HG03064 (cell line): ENCODE data around the gene SERPINF2.
"Not testable (repeated sequence)": the region's sequence is repeated elsewhere in the genome, so short reads cannot be mapped to it uniquely, and the experiment has no call there.

Source experiments
- ATAC-seq: cut with Tn5 transposase; IDR thresholded peaks from one replicate; pipeline ENCODE4 v1.9.1; 2021; ENCODE audit warnings: low read depth; ENCODE audit not compliant: unreplicated experiment

The SERPINF2 gene

GRCh38 chr17:1733759-1734158, 8.9 kb upstream of the SERPINF2 start:
- no peak for ATAC-seq

- ATAC-seq = no peak
Observed at GRCh38 chr17:1735418-1735817, 7.3 kb upstream of the SERPINF2 start.

- ATAC-seq = no peak
Observed at GRCh38 chr17:1735834-1736347, 6.8 kb upstream of the SERPINF2 start.

- ATAC-seq = no peak
Observed at GRCh38 chr17:1736348-1737281, 6.1 kb upstream of the SERPINF2 start.

- no peak for ATAC-seq
Observed at GRCh38 chr17:1737531-1738291, 5.0 kb upstream of the SERPINF2 start.

- not testable (repeated sequence) for ATAC-seq
Observed at GRCh38 chr17:1741899-1742298, 772 bp upstream of the SERPINF2 start.

GRCh38 chr17:1743088-1743439, 393 bp downstream of the SERPINF2 start:
- no peak for ATAC-seq

- ATAC-seq = no peak
Observed at GRCh38 chr17:1744551-1745512, 2.2 kb downstream of the SERPINF2 start.

GRCh38 chr17:1745513-1746020, 2.9 kb downstream of the SERPINF2 start:
- no peak for ATAC-seq

GRCh38 chr17:1746975-1747543, 4.4 kb downstream of the SERPINF2 start:
- no peak for ATAC-seq

- no peak for ATAC-seq
Observed at GRCh38 chr17:1750628-1751027, 8.0 kb downstream of the SERPINF2 start.

GRCh38 chr17:1752425-1753262, 10.0 kb downstream of the SERPINF2 start:
- ATAC-seq = no peak

GRCh38 chr17:1753767-1754429, 11.2 kb downstream of the SERPINF2 start:
- ATAC-seq = no peak

- no peak for ATAC-seq
Observed at GRCh38 chr17:1754430-1755112, 11.9 kb downstream of the SERPINF2 start.

GRCh38 chr17:1755252-1755826, 12.7 kb downstream of the SERPINF2 start:
- ATAC-seq = no peak

- no peak for ATAC-seq
Observed at GRCh38 chr17:1755827-1756262, 13.2 kb downstream of the SERPINF2 start.

GRCh38 chr17:1758807-1759206, 16.1 kb downstream of the SERPINF2 start:
- no peak for ATAC-seq
